Coronary artery (tissue), 2 donors: ENCODE data around the gene CMPK1.

Experiments
- DNase-seq: peaks from one replicate; pipeline ENCODE4 v3.0.0-alpha.2; 2017; ENCODE audit warnings: low spot score
- H3K27ac ChIP-seq, 2 donors: fragments of 200-600 bp; sonication (generic); one replicate each; pipeline ENCODE4 v1.5.1; 2016 to 2019
- H3K4me3 ChIP-seq: fragments of 200-600 bp; sonication (generic); 2 replicates; pipeline ENCODE4 v1.5.1; 2016; ENCODE audit warnings: mild to moderate bottlenecking, moderate library complexity
- CTCF ChIP-seq: fragments of 200-600 bp; sonication (generic); IDR thresholded peaks from one replicate; pipeline ENCODE4 v1.5.1; 2019; ENCODE audit warnings: antibody characterized with exemption

CMPK1 gene

GRCh38 chr1:47396671-47397196 lies 63.1 kb downstream of the CMPK1 start:
- no peak for DNase-seq
- no peak for TF ChIP-seq CTCF
- Histone ChIP-seq H3K27ac (no peak overlapping the region), H3K4me3 (no peak overlapping the region)

- no peak for DNase-seq
- H3K27ac ChIP-seq, result no peak overlapping the region
- H3K4me3 ChIP-seq, result no peak overlapping the region
- TF ChIP-seq CTCF, result no peak
Observed at GRCh38 chr1:47399138-47399845, 65.7 kb downstream of the CMPK1 start.

- DNase-seq, result no peak
- TF ChIP-seq CTCF, result no peak
- H3K4me3 ChIP-seq, result no peak overlapping the region
- no peak overlapping the region for H3K27ac ChIP-seq
Observed at GRCh38 chr1:47399846-47400155, 66.2 kb downstream of the CMPK1 start.

DNA sequence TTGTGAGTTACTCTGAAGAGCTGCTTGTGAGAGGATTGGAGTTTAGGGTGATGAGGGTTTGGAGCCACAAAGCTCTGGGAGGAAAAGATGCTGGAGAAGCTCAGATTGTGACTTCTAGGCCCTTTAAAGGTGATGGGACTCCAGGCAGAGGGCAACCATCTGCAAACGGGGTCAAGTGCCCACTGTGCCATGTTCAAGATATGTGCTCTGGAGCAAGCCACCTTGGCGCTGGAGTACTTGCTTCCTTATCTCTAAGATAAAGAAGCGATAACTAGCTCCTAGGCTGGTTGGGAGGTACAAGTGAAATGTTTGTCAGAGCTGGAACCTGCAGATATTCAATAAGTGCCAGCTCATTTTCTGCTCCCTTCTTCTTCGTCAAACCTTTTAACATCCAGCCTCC lies 68.2 kb downstream of the CMPK1 start:
- no peak overlapping the region for H3K4me3 ChIP-seq
- no peak overlapping the region for H3K27ac ChIP-seq
- no peak for DNase-seq
- no peak for TF ChIP-seq CTCF

DNA sequence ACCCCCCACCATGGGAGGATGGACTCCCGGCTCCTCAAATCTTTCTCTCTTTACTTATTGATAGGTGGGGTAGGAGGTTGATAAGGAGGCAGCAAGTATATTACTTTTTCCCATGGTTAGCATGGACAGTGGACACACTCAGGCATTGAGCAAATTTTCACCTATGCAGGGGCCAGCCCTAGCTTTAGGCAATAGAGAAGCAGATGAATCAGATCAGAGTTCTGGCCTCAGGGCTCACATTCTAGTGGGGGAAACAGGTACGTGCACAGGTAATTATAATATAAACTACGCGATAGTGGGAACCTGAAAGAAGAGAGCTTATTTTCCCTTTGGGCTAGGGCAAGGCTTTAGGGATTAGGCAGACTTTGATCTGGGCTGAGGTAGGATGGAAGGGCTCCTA lies 69.0 kb downstream of the CMPK1 start:
- no peak overlapping the region for H3K4me3 ChIP-seq
- no peak for TF ChIP-seq CTCF
- no peak for DNase-seq
- H3K27ac ChIP-seq, result no peak overlapping the region

- no peak for TF ChIP-seq CTCF
- DNase-seq, result no peak
- H3K27ac ChIP-seq, result no peak overlapping the region
- H3K4me3 ChIP-seq, result no peak overlapping the region
Observed at GRCh38 chr1:47403321-47403910, 69.8 kb downstream of the CMPK1 start.

DNA sequence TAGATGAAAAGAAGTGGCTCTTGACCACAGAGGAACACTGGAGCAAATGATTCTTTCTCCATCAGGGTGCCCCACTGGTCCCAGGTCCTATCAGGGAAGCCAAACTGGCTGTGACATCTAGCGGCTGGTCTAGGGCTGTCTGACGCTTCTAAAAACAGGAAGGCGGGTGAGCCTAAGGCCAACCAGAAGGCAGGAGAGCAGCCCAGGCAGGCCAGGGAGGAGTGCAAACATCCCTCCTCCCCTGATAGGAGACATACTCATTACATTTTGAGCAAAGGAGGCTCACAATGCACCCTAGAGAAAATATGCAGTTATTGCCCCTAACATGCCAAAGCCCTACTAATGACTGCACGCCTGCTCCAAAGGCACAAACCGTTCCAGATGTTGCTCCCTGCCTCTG lies 72.1 kb downstream of the CMPK1 start:
- no peak overlapping the region for H3K27ac ChIP-seq
- TF ChIP-seq CTCF, result no peak
- no peak for DNase-seq
- H3K4me3 ChIP-seq, result no peak overlapping the region
